Stomach (tissue), 9 donors: ENCODE results near the gene PRKAA1. TPM values are rescaled to one million over a fixed set of nuclear protein-coding genes. Genes with fewer than 3 reads are reported as not detected.

Source experiments
- DNase-seq, 2 donors: peaks; one replicate each; pipeline versions ENCODE4 v3.0.0 to v3.0.0-alpha.2; 2013 to 2019
- H3K27ac ChIP-seq, 5 donors: fragments of 200-600 bp in 4 of 5; sonication (generic) in 4 of 5; one replicate each; pipeline ENCODE4 v1.5.1; 2013 to 2019; ENCODE audit warnings: mild to moderate bottlenecking in 1 of 5, moderate library complexity in 1 of 5
- H3K27me3 ChIP-seq, 3 donors: fragments of 200-600 bp; sonication (generic); one replicate each; pipeline ENCODE4 v1.5.1; 2017 to 2019; ENCODE audit warnings: mixed run types in 1 of 3
- H3K36me3 ChIP-seq, 4 donors: fragments of 200-600 bp; sonication (generic); 1 replicate in 3 of 4; 2 replicates in 1 of 4; pipeline ENCODE4 v1.5.1; 2016 to 2019
- H3K4me1 ChIP-seq, 4 donors: fragments of 200-600 bp; sonication (generic); one replicate each; pipeline ENCODE4 v1.5.1; 2016 to 2019
- H3K4me3 ChIP-seq, 4 donors: fragments of 200-600 bp; sonication (generic) in 3 of 4; one replicate each; pipeline ENCODE4 v1.5.1; 2016 to 2019; ENCODE audit warnings: mild to moderate bottlenecking in 1 of 4
- H3K9me3 ChIP-seq, 4 donors: fragments of 200-600 bp; sonication (generic); one replicate each; pipeline ENCODE4 v1.5.1; 2016 to 2019
- EP300 ChIP-seq: sonication (generic); formaldehyde crosslinking; IDR thresholded peaks from one replicate; pipeline ENCODE4 v1.6.1; 2017; ENCODE audit warnings: antibody characterized with exemption
- POLR2A ChIP-seq, 4 donors: fragments of 450-650 bp; IDR thresholded peaks; one replicate each; pipeline ENCODE4 v1.6.1; 2016; ENCODE audit warnings: antibody characterized with exemption in 4 of 4, control low read depth in 2 of 4, mild to moderate bottlenecking in 1 of 4, moderate library complexity in 1 of 4
- POLR2AphosphoS5 ChIP-seq, 3 donors: sonication (generic); formaldehyde crosslinking; IDR thresholded peaks; one replicate each; pipeline ENCODE4 v1.6.1; 2016; ENCODE audit warnings: antibody characterized with exemption in 3 of 3
- WGBS, 5 donors: extraction: QIAGEN DNeasy Blood & Tissue Kit in 3 of 5; methylation state at CpG; one replicate each; pipeline versions ENCODE4 v1.1.5 to v1.1.7; 2013 to 2018; 5-methylcytosine and 5-hydroxymethylcytosine counted together
- intact Hi-C: fragments of 100-400 bp; cut with DNase I; formaldehyde crosslinking; loops from one replicate; pipeline ENCODE4 v1.15.1; 2023; ENCODE audit warnings: low total_unique reads
- polyA plus RNA-seq, 3 donors: library from polyadenylated mRNA; stranded (reverse); fragments of 200-250 nt; gene quantifications; one replicate each; pipeline ENCODE4 v1.2.3, GENCODE V29; 2013
- total RNA-seq, 5 donors: library from RNA; depleted of rRNA; stranded (reverse); fragments of >200 nt; gene quantifications; one replicate each; pipeline versions ENCODE4 v1.1.0 to v1.2.3, GENCODE V29; 2014 to 2016
- TF ChIP-seq, protein P1 (sequence below), 7 experiments: fragments of 450-650 bp in 4 of 7; fragments of 200-600 bp in 3 of 7; sonication (generic) in 3 of 7; IDR thresholded peaks; one replicate each; pipeline ENCODE4 v1.5.1; 2016 to 2019; ENCODE audit warnings: antibody characterized with exemption in 7 of 7, control low read depth in 2 of 7, mild to moderate bottlenecking in 1 of 7
- donor health status: healthy with polysubstance abuse.
- donor health status: Bipolar disorder and iron deficiency.
- donor health status: healthy.

The PRKAA1 gene
- total and polyA plus RNA-seq, 8 donors: 17.8 to 170 (median 58.2) TPM

DNA sequence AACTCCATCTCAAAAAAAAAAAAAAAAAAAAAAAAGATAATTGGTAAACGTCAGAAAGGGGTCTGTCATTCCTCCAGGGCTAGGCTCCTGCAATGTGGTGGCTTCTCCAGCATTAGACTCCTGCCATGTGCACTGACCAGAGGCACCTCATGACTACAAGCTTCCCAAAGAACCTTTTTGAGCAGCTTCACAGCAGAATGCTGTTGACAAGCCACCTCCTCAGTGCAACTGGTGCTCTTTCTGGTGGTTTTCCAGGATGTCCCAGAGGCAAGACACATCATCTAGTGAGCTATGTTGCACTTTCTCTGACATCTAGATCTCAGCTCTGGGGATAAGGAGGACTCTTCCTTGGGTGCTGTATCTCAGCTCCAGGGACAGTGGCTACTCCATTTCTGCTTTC, 25.3 kb upstream of the PRKAA1 start:
- Histone ChIP-seq H3K36me3 (peaks cover 11 to 40% (median 31%) of the 10 kb centered on the region in 4 donors), H3K27me3 (no peaks in the 10 kb centered on the region), H3K4me1 (peaks cover 0 to 2% (median 0%) of the 10 kb centered on the region in 4 donors), H3K27ac (no peak overlapping the region), H3K9me3 (no peaks in the 10 kb centered on the region), H3K4me3 (no peak overlapping the region)
- intact Hi-C loops: no loop called here
- TF ChIP-seq POLR2AphosphoS5 (IDR thresholded peaks at IDR 0.05): no peak
- no peak for TF ChIP-seq POLR2A (IDR thresholded peaks at IDR 0.05)
- TF ChIP-seq EP300: no peak
- TF ChIP-seq, protein P1, sequence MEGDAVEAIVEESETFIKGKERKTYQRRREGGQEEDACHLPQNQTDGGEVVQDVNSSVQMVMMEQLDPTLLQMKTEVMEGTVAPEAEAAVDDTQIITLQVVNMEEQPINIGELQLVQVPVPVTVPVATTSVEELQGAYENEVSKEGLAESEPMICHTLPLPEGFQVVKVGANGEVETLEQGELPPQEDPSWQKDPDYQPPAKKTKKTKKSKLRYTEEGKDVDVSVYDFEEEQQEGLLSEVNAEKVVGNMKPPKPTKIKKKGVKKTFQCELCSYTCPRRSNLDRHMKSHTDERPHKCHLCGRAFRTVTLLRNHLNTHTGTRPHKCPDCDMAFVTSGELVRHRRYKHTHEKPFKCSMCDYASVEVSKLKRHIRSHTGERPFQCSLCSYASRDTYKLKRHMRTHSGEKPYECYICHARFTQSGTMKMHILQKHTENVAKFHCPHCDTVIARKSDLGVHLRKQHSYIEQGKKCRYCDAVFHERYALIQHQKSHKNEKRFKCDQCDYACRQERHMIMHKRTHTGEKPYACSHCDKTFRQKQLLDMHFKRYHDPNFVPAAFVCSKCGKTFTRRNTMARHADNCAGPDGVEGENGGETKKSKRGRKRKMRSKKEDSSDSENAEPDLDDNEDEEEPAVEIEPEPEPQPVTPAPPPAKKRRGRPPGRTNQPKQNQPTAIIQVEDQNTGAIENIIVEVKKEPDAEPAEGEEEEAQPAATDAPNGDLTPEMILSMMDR (IDR thresholded peaks at IDR 0.05): no peak
- no peak for DNase-seq
- 18 to 44% (median 27%) methylated on average over 1 of the region's 1 CpG for WGBS, 5 donors

DNA sequence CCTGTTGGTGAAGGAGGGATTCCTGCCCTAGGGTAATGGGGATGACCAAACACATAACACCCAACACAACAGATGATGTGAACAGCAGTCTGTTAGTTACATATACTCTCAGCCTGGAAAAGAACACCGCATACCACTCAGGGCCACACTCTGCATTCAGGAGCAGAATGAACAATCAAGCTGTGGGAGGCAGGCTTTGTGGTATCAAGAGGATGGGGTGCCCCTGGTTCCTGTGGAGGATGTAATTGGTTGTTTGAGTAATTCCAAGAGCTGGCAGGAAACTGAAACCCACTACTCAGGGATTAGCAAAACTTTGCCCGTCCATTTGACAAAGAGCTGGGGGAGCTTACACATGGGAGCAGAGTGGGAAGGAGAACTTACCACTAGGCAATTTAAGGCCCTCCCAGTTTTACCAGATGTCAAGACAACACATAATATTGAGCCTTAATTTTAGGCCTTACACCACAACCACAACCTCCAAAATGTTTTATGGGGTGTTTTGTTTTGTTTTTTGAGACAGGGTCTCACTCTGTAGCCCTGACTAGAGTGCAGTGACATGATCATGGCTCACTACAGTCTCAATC, 15.6 kb upstream of the PRKAA1 start:
- Histone ChIP-seq H3K4me3 (no peak overlapping the region), H3K4me1 (no peaks in the 10 kb centered on the region), H3K9me3 (no peaks in the 10 kb centered on the region), H3K27ac (no peak overlapping the region), H3K36me3 (no peaks in the 10 kb centered on the region), H3K27me3 (no peaks in the 10 kb centered on the region)
- TF ChIP-seq POLR2AphosphoS5 (IDR thresholded peaks at IDR 0.05) (no peak), EP300 (no peak), POLR2A (IDR thresholded peaks at IDR 0.05) (no peak)
- TF ChIP-seq, protein P1 (IDR thresholded peaks at IDR 0.05): no peak
- WGBS, 5 donors: 78 to 96% (median 87%) methylated on average over 2 of the region's 2 CpGs
- no peak for DNase-seq
- intact Hi-C loops: no loop called here

DNA sequence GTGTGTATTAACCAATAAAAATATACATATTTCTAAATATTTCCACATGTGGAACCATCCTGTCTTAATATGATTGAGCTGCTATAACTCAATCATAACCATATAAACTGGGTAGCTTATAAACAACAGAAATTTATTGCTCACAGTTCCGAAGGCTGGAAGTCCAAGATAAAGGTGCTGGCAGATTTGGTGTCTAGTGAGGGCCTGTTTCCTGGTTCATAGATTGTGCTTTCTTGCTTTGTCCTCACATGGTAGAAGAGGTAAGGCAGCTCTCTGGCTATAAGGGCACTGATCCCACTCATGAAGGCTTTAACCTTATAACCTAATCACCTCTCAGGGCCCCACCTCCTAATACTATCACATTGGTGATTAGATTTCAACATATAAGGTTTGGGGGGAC, 14.0 kb upstream of the PRKAA1 start:
- 0 to 87% (median 39%) methylated on average over 1 of the region's 1 CpG for WGBS, 5 donors

DNA sequence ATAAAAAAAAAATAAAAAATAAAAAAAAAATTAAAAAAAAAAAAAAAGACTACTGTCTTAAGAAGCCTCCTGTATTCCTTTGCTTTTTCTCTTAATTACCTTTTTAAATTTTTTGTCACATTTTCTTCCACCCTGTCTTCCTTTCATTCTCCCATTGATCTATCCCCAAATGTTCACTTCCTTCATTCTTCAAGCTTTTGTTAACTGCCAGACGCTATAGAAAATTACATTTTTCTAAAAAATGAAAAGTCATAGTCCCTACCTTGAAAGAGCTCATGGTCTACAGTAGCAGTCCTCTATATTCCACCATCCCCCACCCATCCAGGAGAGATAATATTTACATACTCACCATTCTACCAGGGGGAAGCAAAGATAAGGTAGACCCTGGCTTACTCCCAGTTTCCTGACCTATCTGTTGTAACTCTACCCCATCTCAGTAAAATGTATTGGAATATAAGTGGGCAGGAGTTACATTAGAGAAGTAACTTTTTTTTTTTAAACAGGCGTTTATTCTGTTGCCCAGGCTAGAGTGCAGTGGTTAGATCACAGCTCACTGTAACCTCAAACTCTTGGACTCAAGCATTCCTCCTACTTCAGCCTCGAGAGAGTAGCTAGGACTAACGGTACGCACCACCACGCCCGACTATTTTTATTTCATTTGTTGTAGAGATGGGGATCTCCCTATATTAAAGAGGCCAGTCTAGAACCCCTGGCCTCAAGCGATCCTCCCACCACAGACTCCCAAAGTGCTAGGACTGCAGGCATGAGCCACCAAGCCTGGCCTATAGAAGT, 3.8 kb upstream of the PRKAA1 start:
- no peak overlapping the region for H3K27ac ChIP-seq
- no peak overlapping the region for H3K4me3 ChIP-seq
- 66 to 85% (median 80%) methylated on average over 8 of the region's 8 CpGs for WGBS, 5 donors
- TF ChIP-seq POLR2AphosphoS5 (IDR thresholded peaks at IDR 0.05): no peak
- no peak for TF ChIP-seq POLR2A (IDR thresholded peaks at IDR 0.05)
- TF ChIP-seq, protein P1 (IDR thresholded peaks at IDR 0.05): no peak
- TF ChIP-seq EP300: no peak
- H3K4me1 ChIP-seq: peaks cover 0 to 16% (median 11%) of the 10 kb centered on the region in 4 donors
- intact Hi-C loops: no loop called here
- no peak for DNase-seq
- H3K27me3 ChIP-seq: no peaks in the 10 kb centered on the region
- no peaks in the 10 kb centered on the region for H3K9me3 ChIP-seq
- H3K36me3 ChIP-seq: no peaks in the 10 kb centered on the region

More for the DNA sequence above, 14.0 kb upstream of the PRKAA1 start:
- TF ChIP-seq, protein P1 (IDR thresholded peaks at IDR 0.05): no peak
- no peak for TF ChIP-seq POLR2AphosphoS5 (IDR thresholded peaks at IDR 0.05)
- TF ChIP-seq EP300: no peak
- TF ChIP-seq POLR2A (IDR thresholded peaks at IDR 0.05): no peak
- Histone ChIP-seq H3K4me1 (no peaks in the 10 kb centered on the region), H3K27me3 (no peaks in the 10 kb centered on the region), H3K4me3 (no peak overlapping the region), H3K9me3 (no peaks in the 10 kb centered on the region), H3K27ac (no peak overlapping the region), H3K36me3 (no peaks in the 10 kb centered on the region)
- no peak for DNase-seq
- intact Hi-C loops: no loop called here
